ENCODE data around the gene PKDREJ.

Gene PKDREJ

GRCh38 chr22:46292732-46293131 lies 29.6 kb upstream of the PKDREJ start:
- Mint-ChIP-seq H3K4me3 (no peak overlapping the region), H3K9me3 (peaks cover 4% of the 10 kb centered on the region), H3K4me1 (ENCODE audit: low read depth) (peaks cover 31% of the 10 kb centered on the region), H3K27me3 (ENCODE audit: low read depth) (no peaks in the 10 kb centered on the region), H3K27ac (no peak overlapping the region), H3K36me3 (ENCODE audit: low read depth) (peaks cover 29% of the 10 kb centered on the region)

GRCh38 chr22:46292173-46292572 lies 29.0 kb upstream of the PKDREJ start:
- Mint-ChIP-seq H3K27ac (no peak overlapping the region), H3K9me3 (peaks cover 4% of the 10 kb centered on the region), H3K4me3 (no peak overlapping the region), H3K36me3 (ENCODE audit: low read depth) (peaks cover 31% of the 10 kb centered on the region), H3K4me1 (ENCODE audit: low read depth) (peaks cover 31% of the 10 kb centered on the region), H3K27me3 (ENCODE audit: low read depth) (no peaks in the 10 kb centered on the region)

DNA sequence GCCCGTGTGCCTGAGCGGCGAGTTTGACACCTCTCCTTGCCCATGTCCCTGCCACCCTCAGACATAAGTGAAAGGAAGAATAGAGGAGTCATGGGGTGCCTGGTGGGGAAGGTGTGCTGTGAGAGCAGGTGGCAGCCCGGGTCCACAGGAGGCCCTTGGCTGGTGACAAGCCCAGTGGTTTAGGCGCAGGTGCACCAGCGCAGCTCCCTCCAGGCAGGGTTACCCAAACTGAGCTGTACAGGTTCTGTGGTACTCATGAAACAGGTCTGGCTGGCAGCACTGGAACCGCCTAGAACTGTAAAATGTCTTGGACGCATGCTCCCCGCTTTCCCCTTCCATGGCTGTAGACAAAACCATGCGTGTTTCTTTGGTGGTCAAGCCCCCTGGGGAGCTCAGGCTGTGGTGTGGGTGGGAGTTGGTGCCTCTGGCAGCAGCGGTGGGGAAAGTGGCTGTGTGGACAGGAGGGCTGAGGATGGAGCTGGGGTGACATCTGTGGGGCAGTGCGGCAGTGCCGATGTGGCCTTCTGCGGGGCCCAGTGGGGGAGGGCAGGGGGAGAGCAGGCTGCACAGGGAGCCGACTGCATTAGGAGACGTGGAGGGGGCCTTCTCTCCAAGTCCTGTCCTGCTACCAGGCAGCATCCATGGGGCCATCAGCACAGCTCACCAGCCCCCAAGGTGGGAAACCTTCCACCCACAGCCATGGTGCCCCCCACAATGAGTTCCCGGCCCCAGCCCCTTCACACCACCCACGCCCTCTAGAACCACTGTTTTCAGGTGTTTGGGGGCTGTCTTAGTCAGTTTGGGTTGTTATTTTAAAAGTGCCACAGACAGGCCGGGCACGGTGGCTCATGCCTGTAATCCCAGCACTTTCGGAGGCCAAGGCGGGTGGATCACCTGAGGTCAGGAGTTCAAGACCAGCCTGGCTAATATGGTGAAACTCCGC lies 28.0 kb upstream of the PKDREJ start:
- Mint-ChIP-seq H3K27ac (no peak overlapping the region), H3K27me3 (ENCODE audit: low read depth) (no peaks in the 10 kb centered on the region), H3K4me3 (no peak overlapping the region), H3K9me3 (peaks cover 4% of the 10 kb centered on the region), H3K36me3 (ENCODE audit: low read depth) (peaks cover 30% of the 10 kb centered on the region), H3K4me1 (ENCODE audit: low read depth) (peaks cover 26% of the 10 kb centered on the region)

- peaks cover 4% of the 10 kb centered on the region for H3K9me3 Mint-ChIP-seq
- H3K27ac Mint-ChIP-seq: peak overlapping the region; percentile 72
- H3K4me1 Mint-ChIP-seq (ENCODE audit: low read depth): peaks cover 20% of the 10 kb centered on the region
- H3K36me3 Mint-ChIP-seq (ENCODE audit: low read depth): peaks cover 32% of the 10 kb centered on the region
- H3K27me3 Mint-ChIP-seq (ENCODE audit: low read depth): no peaks in the 10 kb centered on the region
- no peak overlapping the region for H3K4me3 Mint-ChIP-seq
These were observed 27.1 kb upstream of the PKDREJ start for GRCh38 chr22:46290121-46290842.

DNA sequence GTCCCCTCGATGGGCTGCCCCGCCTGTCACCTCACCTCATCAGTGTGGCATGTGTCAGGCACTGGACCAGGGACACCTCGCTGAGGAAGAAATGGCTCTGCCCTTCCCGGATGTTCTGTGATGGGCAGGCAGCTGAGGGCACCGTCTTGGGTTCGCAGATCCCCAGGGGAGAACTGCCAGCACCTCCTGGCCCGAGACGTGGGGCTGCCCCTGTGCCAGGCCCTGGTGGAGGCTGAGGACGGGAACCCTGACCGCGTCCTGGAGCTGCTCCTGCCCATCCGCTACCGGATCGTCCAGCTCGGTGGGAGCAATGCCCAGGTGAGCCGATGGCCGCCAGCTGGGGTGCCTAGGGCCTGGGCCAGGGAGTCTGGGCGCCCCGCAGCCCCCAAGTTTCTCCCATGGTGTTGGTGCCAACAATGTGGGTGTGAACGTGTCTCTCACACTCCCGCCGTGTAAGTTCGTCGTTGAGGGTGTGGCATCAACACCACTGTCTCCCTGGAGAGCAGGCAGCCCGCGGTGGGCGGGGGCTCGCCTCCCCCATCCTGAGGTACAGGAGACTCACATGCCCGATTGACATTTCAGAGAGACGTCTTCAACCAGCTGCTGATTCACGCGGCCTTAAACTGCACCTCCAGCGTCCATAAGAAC lies 26.2 kb upstream of the PKDREJ start:
- Mint-ChIP-seq H3K36me3 (ENCODE audit: low read depth) (peaks cover 34% of the 10 kb centered on the region), H3K4me3 (no peak overlapping the region), H3K27ac (no peak overlapping the region), H3K9me3 (peaks cover 4% of the 10 kb centered on the region), H3K27me3 (ENCODE audit: low read depth) (no peaks in the 10 kb centered on the region), H3K4me1 (ENCODE audit: low read depth) (peaks cover 17% of the 10 kb centered on the region)

- H3K4me1 Mint-ChIP-seq (ENCODE audit: low read depth): peaks cover 17% of the 10 kb centered on the region
- H3K36me3 Mint-ChIP-seq (ENCODE audit: low read depth): peaks cover 40% of the 10 kb centered on the region
- H3K27ac Mint-ChIP-seq: peak overlapping the region; percentile 81
- no peak overlapping the region for H3K4me3 Mint-ChIP-seq
- H3K27me3 Mint-ChIP-seq (ENCODE audit: low read depth): no peaks in the 10 kb centered on the region
- peaks cover 4% of the 10 kb centered on the region for H3K9me3 Mint-ChIP-seq
These were observed 25.7 kb upstream of the PKDREJ start for GRCh38 chr22:46288846-46289243.

DNA sequence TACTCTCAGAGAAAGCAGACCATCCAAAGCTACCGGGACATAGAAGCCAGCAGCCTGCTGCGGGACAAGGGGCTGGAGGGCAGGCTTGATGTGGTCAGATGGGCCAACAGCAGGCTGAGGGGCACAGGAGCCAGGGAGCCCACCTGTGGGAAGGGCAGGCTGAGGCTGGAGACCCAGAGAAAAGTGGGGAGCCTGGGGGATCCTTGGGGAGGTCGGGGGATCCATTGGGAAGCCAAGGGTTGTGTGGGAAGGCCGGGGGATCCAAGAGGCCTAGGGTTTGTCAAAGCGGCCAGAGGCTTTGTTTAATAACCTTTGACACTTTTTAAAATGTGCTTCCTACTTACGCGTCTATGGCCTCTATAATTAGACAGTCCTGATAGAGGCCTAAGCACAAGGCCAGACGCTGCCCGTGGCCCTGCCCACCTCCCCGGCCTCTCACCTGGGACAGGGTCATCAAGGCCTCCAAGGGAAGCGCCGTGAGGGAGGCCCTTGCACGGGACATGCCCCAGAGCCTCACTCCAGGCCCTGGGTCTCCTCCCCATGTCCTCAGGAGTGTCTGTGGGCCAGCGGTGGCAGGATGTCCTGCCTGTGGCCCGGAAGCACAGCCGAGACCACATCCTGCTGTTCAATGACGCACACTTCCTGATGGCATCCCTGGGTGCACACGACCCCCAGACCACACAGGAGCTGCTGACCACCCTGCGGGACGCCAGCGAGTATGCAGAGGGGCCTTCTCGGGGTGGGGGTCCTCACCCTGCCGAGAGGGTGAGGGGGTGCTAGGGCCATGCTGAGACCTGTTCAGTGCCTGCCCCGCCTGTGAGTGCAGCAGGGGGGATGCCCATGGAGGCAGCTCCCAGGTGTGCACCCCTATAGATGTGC lies 25.0 kb upstream of the PKDREJ start:
- Mint-ChIP-seq H3K36me3 (ENCODE audit: low read depth) (peaks cover 38% of the 10 kb centered on the region), H3K9me3 (peaks cover 4% of the 10 kb centered on the region), H3K4me1 (ENCODE audit: low read depth) (peaks cover 17% of the 10 kb centered on the region), H3K27me3 (ENCODE audit: low read depth) (no peaks in the 10 kb centered on the region), H3K4me3 (peak overlapping the region; percentile 70), H3K27ac (peak overlapping the region; percentile 81)

DNA sequence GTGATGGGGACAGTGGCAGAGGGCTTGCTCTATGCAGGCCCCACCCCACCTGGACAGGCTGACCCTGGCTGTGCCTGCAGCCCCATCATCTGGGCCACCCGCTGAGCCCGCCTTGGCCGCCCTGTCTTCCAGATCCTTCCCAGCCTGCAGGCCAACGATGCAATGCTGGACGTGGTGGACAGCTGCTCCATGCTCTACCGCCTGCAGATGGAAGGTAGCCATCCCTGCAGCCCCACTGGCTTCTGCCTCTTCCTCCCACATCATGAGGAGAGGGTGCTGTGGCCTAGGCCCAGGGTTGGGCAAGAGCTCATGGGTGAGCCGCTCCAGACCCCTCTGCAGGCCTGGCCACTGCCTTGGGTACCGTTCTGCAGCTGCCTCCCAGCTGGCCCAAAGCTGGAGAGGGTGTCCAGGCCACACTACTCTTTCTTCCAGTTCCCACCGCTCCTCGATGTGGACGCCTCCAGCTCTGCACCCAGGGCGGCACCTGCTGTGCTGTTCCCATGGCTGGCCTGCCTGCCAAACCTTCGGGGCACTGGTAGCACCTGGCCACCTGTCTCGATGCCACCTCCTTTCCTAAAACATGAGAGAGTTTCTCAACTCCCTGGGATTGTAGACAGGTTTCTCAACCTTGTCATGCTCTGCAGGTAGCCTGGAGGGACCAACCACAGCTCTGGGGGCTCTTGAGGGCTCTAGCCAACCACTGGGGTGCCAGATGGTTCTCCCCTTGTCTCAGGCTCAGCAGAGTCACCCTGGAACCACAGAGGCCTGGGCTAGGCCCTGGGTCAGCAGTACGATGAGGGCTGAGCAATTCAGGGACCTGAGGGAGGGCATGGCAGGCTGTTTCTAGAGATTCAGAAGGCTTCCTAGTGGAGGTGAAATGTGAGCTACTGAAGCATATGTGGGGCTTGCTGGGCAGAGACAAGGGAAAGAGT lies 24.1 kb upstream of the PKDREJ start:
- peaks cover under 1% of the 10 kb centered on the region for H3K9me3 Mint-ChIP-seq
- peak overlapping the region; percentile 70 for H3K4me3 Mint-ChIP-seq
- H3K27me3 Mint-ChIP-seq (ENCODE audit: low read depth): no peaks in the 10 kb centered on the region
- peaks cover 17% of the 10 kb centered on the region for H3K4me1 Mint-ChIP-seq (ENCODE audit: low read depth)
- peaks cover 29% of the 10 kb centered on the region for H3K36me3 Mint-ChIP-seq (ENCODE audit: low read depth)
- peak overlapping the region; percentile 81 for H3K27ac Mint-ChIP-seq

DNA sequence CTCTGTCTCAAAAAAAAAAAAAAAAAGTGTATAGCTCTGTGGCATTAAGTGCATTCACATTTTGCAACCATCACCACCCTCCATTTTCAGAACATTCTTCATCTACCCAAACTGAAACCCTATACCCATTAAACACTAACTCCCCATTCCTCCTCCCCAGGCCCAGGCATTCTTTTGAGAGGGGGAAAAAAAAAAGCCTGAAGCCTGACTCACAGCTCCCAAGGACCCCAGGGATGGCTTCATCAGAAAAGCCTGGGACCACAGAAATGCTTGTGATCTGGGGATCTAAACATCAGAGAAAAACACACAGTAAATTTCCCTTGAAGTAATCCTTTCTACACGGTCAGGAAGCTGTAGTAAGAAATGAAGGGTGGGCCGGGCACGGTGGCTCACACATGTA lies 22.9 kb upstream of the PKDREJ start:
- H3K27ac Mint-ChIP-seq: no peak overlapping the region
- no peak overlapping the region for H3K4me3 Mint-ChIP-seq

GRCh38 chr22:46281866-46282678 lies 18.9 kb upstream of the PKDREJ start:
- Mint-ChIP-seq H3K4me1 (ENCODE audit: low read depth) (peaks cover 2% of the 10 kb centered on the region), H3K36me3 (ENCODE audit: low read depth) (peaks cover 18% of the 10 kb centered on the region), H3K9me3 (no peaks in the 10 kb centered on the region), H3K27ac (no peak overlapping the region), H3K27me3 (ENCODE audit: low read depth) (no peaks in the 10 kb centered on the region), H3K4me3 (no peak overlapping the region)

More for the DNA sequence above, 22.9 kb upstream of the PKDREJ start:
- Mint-ChIP-seq H3K9me3 (no peaks in the 10 kb centered on the region), H3K36me3 (ENCODE audit: low read depth) (peaks cover 27% of the 10 kb centered on the region), H3K27me3 (ENCODE audit: low read depth) (no peaks in the 10 kb centered on the region), H3K4me1 (ENCODE audit: low read depth) (peaks cover 18% of the 10 kb centered on the region)

- Mint-ChIP-seq H3K9me3 (no peaks in the 10 kb centered on the region), H3K4me1 (ENCODE audit: low read depth) (peaks cover 2% of the 10 kb centered on the region), H3K27ac (no peak overlapping the region), H3K4me3 (no peak overlapping the region), H3K36me3 (ENCODE audit: low read depth) (peaks cover 22% of the 10 kb centered on the region), H3K27me3 (ENCODE audit: low read depth) (no peaks in the 10 kb centered on the region)
These were observed 18.0 kb upstream of the PKDREJ start for GRCh38 chr22:46280999-46281623.

Measured in T-helper 1 cell treated with Interleukin-12 subunit alpha and Interleukin-12 subunit beta and Interleukin-4 antibody, amounts not matched to agents 30 μg/mL and 1 μg/mL, for 36 hours (primary cell).